ENCODE results near the gene CCR6. TPM values are rescaled to one million over a fixed set of nuclear protein-coding genes. Genes with fewer than 3 reads are reported as not detected.
"Not testable (repeated sequence)": the region's sequence is repeated elsewhere in the genome, so short reads cannot be mapped to it uniquely, and the experiment has no call there.

The CCR6 gene
- total RNA-seq, 4 donors from 2014 or later = not detected

- DNase-seq = no peak
- no peaks in the 10 kb centered on the region for H3K4me1 ChIP-seq
- H3K27ac ChIP-seq = no peak overlapping the region
- H3K27me3 ChIP-seq = no peaks in the 10 kb centered on the region
- TF ChIP-seq CTCF (IDR thresholded peaks at IDR 0.05 in 4 of 5, conservative IDR thresholded peaks at IDR 0.05 in 1 of 5) = no peak
- TF ChIP-seq POLR2A (IDR thresholded peaks at IDR 0.05) = no peak
- intact Hi-C loops (cut with DNase I; ENCODE audit: low total_unique reads) = no loop called here
- H3K9me3 ChIP-seq = no peaks in the 10 kb centered on the region
- H3K36me3 ChIP-seq = no peaks in the 10 kb centered on the region
- ATAC-seq = no peak
- in situ Hi-C loops (cut with MboI; ENCODE audit: low sequenced_read_pairs in 4 of 4) = no loop called here
- no peak overlapping the region for H3K4me3 ChIP-seq
Observed at GRCh38 chr6:167079853-167080297, 43.0 kb upstream of the CCR6 start.

- DNase-seq (no peak), ATAC-seq (no peak)
- no peaks in the 10 kb centered on the region for H3K27me3 ChIP-seq
- H3K9me3 ChIP-seq = no peaks in the 10 kb centered on the region
- no peak overlapping the region for H3K4me3 ChIP-seq
- H3K27ac ChIP-seq = no peak overlapping the region
- TF ChIP-seq CTCF (IDR thresholded peaks at IDR 0.05 in 4 of 5, conservative IDR thresholded peaks at IDR 0.05 in 1 of 5) (no peak), POLR2A (IDR thresholded peaks at IDR 0.05) (no peak)
- H3K4me1 ChIP-seq = no peaks in the 10 kb centered on the region
- no peaks in the 10 kb centered on the region for H3K36me3 ChIP-seq
- in situ Hi-C loops (cut with MboI; ENCODE audit: low sequenced_read_pairs in 4 of 4) = no loop called here
- intact Hi-C loops (cut with DNase I; ENCODE audit: low total_unique reads) = no loop called here
Observed at GRCh38 chr6:167087857-167088354, 35.0 kb upstream of the CCR6 start.

- not testable (repeated sequence) for DNase-seq
Observed at GRCh38 chr6:167088741-167089140, 34.2 kb upstream of the CCR6 start.

GRCh38 chr6:167089243-167090142, 33.4 kb upstream of the CCR6 start:
- no peak overlapping the region for H3K27ac ChIP-seq

More at GRCh38 chr6:167088741-167089140, 34.2 kb upstream of the CCR6 start:
- H3K4me1 ChIP-seq; H3K36me3 ChIP-seq; H3K4me3 ChIP-seq; H3K27me3 ChIP-seq; ATAC-seq; in situ Hi-C loops (cut with MboI; ENCODE audit: low sequenced_read_pairs in 4 of 4); H3K27ac ChIP-seq; intact Hi-C loops (cut with DNase I; ENCODE audit: low total_unique reads); H3K9me3 ChIP-seq: not testable (repeated sequence)

More at GRCh38 chr6:167089243-167090142, 33.4 kb upstream of the CCR6 start:
- DNase-seq = no peak
- in situ Hi-C loops (cut with MboI; ENCODE audit: low sequenced_read_pairs in 4 of 4) (no loop called here), intact Hi-C loops (cut with DNase I; ENCODE audit: low total_unique reads) (no loop called here)
- no peak overlapping the region for H3K4me3 ChIP-seq
- TF ChIP-seq CTCF (IDR thresholded peaks at IDR 0.05 in 4 of 5, conservative IDR thresholded peaks at IDR 0.05 in 1 of 5) (no peak), POLR2A (IDR thresholded peaks at IDR 0.05) (no peak)
- no peaks in the 10 kb centered on the region for H3K27me3 ChIP-seq
- H3K4me1 ChIP-seq = no peaks in the 10 kb centered on the region
- ATAC-seq = no peak
- H3K9me3 ChIP-seq = no peaks in the 10 kb centered on the region
- no peaks in the 10 kb centered on the region for H3K36me3 ChIP-seq

Data from gastrocnemius medialis (tissue), 4 donors.